Amniotic stem cell (primary cell): Measurements from ENCODE around the gene NR2E3.

Experiments used
- DNase-seq: peaks from one replicate; lab custom pipeline; 2025; lab: John Stamatoyannopoulos, UW

Gene NR2E3

DNA sequence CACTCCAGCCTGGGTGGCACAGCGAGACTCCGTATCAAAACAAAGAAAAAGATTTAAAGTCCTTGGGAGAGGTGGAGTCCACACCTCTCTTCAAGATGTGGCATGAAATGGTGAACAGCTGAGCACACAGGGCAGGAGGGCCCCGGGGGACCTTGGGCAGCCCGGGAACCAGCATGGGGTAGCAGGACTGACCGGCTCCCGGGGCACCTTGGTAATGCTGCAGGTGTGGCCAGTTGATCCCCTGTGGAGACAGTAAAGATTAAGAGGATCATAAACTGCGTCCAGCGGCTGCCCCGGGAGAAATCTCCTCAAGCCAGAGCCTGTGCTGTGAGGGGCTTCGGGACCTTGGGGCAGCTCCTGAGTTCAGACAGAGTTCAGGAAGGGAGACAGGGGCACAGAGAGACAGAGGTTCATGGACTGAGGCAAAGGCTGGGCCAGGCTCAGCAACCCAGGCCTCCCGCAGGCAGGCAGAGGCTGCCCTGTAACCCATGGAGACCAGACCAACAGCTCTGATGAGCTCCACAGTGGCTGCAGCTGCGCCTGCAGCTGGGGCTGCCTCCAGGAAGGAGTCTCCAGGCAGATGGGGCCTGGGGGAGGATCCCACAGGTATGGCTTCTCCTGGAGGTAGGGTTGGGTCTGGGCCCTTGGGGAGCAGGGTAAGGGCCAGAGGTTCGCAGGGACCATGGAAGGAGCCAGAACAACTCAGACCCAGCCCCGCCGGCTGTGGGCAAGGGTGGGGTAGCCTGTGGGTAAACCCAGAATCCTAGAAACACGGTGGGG lies at the start of gene NR2E3:
TSS of gene NR2E3 (plus strand) at position 299 of the 780 bp plus-strand sequence. CDS start at position 489, 190 bp downstream.
- no peak for DNase-seq

DNA sequence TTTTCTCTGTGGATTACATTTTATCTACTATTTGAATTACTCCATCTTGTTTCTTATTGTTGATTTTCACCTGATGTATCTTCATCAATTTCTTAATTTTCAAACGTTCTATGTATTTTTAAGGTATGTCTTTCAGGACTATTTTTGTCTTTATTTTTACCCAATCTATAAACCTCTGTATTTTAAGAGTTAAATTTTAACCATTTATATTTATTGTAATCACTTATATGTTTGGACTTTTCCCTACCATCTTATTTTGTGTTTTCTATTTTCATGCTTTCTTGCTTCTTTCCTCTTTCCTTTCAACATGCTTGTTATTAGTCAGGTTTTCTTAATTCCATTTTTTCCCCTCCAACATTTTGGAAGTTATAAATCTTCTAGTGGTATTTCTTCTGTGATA lies 49.5 kb upstream of the NR2E3 start:
- DNase-seq, result no peak

DNA sequence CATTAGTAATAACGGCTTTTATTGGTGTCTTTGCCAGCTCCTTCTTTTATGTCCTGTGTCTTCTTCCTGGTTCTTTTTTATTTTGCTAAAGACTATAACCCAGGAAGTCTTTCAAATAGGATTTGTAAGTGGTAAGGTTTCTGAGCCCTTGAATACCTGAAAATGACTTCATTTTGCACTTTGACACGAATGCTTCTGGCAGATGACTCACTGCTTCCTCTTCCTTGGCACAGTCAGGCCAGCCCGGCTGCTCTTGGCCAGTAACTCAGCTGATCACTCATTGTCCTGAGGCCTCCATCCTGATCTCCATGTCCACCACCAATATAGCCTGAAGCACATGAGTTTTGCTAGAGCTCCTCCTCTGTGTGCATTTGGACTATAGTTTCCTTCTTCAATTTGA lies 48.7 kb upstream of the NR2E3 start:
- DNase-seq, result peak; percentile 66

DNA sequence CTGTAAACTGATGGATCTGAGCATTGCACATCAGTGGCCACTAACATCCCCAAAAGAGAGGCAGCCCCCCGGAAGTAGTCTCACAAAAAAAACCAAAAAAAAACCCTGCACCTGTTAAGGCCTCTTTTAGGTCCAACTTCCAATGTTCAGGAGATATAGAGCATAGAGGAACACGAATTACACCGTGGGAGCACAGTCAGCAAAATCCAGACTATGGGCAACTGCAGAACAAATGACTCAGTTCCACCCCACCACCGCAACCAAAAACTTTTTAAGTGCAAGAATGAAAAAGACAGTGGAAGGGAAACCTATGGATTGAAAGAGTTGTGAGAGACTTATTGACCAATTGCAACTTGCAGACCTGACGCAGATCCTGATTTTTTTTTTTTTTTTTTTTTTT lies 42.2 kb upstream of the NR2E3 start:
- DNase-seq, result no peak

DNA sequence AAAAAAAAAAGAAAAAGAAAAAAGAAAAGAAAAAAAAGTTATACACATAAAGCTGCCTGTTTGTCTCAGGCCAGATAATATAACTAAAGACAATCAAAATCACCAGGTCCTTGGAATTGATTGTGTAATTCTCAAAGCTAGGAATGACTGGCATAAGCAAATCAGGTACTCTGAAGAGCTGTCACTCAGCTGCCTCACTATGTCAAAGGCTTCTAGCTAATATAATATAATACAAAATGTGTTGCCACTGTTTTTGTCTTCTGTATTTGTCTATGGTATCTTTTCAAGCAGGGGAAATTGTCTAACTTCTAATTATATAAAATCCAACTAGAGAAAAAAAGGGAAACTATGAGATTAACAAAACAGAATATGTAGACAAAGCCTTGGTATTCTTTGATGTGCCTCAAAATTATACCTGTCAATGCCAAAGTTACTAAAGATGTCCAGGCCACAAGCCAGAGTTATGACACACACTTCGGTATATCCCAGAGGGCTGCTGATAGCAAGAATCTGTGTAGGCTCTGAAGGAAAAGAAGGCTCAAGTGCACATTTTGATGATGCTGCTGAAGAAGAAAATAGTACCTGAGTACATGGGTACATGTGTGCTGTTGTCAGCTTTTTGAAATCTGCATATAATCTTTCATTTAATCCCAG lies 37.0 kb upstream of the NR2E3 start:
- DNase-seq, result no peak

DNA sequence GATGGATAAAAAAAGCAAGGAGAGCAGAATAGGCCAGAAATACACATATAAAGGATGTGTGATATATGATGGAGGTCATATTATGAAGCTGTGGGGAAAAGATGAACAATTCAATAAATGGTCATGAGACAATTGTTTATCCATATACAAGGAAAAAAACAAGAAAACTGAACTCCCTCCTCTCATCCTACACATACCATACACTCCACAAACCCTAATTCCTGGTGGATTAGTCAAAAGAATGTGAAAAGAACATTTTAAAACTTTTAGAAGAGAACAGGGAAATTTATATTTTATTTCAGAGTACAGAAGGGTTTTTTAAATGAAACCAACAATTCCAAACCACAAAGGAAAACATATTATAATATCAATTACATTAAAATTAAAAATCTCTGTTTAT lies 34.5 kb upstream of the NR2E3 start:
- no peak for DNase-seq

DNA sequence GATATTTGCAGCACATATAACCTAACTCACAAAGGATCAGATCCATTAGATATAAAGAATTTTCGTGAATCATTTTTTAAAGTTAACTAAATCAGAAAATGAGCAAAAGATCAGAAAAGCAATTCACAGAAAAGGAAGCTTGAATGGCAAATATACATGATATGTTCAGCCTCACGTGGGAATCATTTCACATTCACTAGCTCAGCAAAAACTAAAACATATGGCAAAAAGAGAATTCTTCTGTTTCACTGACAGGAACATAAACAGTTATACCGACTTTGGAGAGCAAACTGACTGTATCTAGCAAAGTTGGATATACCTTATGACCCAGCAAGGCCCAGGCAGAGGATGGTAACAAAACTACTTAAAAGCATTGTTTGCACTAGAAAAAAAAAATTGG lies 34.0 kb upstream of the NR2E3 start:
- no peak for DNase-seq

DNA sequence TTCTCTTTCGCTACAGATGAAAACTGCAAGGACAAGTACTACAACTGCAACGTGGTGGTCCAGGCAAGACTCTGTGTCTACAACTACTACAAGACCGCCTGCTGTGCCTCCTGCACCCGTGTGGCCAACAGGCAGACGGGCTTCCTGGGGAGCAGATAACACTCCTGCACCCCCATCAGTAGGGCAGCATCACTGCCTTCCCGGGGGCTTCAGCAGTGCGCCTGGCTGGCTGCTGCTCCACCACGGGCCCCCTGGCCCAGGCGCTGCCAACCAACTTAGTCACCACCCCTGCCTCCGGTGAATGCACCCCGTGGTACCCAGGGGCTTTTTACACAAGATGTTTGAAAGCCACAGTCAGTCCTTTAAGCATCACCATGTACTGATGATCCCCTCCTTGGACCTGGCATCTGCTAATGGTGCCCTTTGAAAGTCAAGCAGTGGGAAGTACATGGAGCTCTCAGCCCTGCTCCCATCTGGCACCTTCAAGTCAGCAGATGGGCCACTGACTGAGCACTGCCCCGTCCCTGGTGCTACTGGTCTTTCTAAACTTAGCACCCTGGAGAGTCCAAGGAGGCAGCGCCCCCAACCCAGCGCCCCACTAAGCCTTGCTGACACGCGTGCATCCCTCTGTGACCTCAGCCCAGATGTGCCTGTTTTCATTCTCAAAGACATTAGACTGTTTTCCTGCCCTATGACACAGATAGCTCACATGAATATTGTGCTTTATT lies 33.0 kb upstream of the NR2E3 start:
- DNase-seq, result no peak

DNA sequence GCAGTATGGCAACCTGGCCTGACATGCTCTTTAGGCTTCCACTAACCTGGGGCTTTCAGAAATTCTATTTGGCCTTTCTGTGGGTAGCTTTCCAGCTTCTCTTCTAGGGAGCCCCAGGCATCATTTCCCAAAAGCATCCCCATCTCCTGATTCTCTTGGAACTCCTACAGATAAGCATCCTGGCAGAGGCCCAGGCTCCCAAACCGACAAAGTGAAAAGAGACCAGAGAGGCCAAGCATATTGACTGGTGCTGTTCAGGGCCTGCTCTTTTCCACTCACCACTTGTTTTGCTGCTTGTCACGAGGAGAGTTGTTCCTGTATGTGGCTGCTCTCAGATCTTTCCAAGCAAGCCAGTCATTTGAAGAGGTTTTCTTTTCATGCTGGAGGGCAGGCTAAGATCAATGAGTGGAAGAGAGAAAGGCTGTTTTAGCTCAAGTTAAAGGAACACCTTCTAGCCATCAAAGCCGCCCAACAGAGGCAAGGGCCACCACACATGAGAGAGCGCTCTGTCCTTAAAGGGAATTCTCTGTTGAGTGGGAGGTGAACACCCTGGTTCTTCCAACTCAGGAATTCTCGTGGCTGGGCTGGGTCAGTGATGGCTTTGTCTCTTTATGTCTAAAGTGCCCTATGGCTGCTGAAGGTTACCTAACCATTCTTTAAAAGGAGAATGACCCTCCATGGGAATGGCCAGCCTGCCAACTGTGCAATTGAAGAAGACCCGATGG lies 31.1 kb upstream of the NR2E3 start:
- DNase-seq, result no peak

DNA sequence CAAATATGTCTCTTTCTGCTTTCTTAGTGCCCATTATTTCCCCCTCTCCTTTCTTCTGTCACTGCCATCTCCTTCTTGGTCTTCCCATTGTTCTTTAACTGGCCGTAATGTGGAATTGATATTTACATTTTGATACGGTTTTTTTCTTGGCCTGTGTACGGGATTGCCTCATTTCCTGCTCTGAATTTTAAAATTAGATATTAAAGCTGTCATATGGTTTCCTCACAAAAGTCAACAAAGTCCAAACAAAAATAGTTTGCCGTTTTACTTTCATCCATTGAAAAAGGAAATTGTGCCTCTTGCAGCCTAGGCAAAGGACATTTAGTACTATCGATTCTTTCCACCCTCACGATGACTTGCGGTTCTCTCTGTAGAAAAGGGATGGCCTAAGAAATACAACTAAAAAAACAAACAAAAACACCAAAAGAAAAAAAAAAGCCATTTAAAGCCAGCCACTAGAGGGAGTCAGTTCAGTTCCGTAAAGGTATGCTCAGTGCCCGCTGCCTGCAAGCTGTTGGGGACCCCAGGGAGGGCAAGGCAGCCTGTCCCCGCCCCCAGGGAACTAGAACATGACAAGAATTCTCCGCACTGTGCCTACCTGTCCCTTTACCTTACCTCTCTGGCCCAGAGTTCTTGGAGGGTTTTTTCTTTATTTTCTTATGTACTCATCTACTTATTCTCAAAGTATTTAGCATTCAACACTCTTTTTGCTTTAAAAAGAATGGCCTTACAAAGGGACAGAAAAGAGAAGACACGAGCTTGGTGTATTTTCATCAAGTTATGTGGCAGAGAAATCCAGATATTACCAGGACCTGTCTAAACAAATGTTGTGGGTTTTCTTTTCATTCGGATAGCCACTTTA lies 30.0 kb upstream of the NR2E3 start:
- DNase-seq, result no peak

DNA sequence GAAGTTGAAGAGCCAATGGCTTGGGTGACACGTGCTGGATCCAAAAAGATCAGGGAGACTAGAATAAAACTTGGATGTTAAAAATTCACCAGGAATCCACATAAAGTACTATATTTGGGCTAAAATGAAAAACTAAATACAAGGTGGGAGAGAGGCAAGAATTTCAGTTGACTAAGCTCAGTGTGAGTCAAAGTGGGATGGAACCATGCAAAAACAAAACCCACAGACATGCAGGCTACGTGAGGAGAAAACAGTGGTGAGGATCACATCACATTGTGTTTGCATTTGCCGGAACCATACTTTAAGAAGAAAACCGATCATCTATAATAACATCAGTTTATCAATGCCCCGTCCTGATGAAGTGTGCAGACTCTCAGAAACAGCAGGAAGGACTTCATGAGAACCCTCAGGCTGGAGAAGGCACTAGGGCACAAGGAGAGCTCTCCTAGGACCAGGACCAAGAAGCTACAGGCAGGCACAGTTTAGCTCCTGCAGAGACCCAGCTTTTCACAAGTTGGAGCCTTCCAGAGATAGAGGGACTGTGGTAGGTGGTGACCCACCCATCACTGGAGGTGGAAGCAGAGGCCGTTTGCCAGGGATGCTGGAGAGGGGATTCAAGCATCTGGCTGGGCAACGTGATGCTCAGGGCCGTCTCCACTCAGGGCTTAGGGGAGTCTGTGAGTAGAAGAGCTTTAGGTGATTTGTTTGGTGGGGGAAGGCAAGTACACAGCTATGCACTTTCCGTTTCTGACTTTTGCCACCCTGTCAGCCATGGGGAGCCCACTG lies 29.0 kb upstream of the NR2E3 start:
- DNase-seq, result no peak

DNA sequence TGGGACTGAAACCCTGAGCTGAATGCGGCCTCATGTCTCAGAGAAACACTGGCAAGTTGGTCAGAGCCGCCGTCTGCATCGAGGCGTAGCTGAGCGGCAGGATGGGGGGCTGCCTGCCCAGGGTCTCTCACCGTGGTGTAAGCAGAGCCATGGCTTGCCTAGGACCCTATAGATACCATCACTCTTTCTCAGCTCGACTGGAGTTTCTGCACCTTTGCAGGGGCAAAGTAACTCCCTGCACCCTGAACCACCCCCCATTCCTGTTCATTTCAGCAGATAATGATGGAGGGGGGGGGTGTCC lies 28.4 kb upstream of the NR2E3 start:
- no peak for DNase-seq

DNA sequence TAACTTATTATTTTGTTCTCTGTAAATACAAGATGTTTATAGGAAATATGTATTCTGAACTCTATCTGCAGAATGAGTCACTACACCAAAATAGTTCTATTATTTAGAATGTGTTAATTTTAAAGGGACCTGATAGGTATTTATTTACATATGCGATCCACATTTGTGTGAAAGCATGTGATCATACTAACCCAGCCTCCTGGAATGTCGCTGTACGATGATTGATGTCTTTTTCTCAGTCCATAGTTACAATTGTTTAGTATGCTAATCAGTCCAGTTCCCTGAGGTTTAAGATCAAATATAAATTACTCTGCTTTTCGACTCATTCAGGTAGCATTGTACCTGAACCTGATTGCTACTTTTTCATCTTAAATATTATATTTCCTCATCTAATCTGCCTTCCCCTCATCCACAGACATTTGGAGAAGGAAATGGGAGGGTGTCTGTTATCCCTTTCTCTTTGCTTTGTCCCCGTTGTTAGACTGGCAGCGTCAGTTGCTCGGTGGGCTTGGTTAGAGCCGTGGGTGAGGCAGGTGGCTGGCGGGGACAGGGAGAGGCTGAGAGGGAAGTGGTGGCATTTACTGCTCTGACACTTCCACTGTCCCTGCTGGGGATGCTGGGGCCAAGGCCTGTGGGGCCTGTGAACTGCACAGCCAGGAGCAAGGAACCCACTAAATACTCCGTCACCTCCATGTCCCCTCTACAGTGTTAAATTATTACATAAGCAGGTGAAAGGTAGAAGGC lies 27.8 kb upstream of the NR2E3 start:
- no peak for DNase-seq

DNA sequence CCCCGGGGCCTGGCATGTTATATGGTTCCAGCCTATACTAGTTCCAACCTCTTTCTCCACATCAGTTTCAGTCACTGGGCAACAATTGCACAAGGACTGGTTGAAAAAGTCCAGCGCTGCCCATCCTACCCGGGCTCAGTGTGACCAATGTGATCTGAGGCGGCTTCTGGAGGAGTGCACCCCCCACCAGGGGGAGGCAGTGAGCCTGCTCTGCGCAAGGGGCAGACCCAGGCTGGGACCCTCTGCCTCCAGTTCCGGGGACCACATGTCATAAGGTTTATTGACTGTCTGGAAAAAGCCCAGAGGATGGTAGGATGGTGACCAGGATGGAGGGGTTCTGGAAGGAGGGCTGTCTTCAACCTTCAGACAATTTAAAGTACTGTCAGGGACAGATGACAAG lies 25.6 kb upstream of the NR2E3 start:
- no peak for DNase-seq

DNA sequence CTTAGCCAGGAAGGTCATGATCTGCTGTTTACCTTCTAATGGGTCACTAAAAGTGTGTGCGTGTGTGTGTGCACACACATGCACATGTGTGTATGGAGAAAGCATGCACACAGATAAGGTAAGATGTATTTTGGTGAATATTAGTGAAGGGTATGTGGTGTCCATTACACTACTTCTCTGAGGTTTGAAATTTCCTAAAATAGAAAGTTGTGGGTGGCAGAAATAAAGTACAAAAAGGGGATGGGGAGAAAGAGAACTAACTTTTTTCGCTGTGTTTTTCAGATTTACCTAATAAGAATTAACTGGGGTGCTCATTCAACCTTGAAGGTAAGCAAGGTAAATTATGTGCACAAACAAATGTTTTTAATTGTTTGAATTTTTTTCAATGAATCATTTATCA lies 24.4 kb upstream of the NR2E3 start:
- DNase-seq, result no peak

DNA sequence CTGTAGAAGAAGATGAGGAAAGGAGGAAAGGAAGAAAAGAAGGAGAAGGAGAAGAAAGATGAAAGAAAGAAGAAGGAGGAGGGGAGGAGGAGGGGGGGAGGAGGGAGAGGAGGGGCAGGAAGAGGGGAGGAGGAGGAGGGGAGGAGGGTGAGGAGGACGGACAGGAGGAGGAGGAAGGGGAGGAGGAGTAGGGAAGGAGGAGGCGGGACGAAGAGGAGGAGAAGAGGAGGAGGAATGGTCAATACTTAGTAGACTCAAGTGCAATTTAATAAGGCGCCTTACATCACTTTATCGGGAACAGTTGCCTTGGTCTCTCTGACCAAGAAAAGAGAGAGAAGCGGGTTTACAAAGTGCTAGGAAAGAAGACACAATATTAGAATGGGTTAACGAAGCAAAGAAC lies 23.7 kb upstream of the NR2E3 start:
- DNase-seq, result no peak

DNA sequence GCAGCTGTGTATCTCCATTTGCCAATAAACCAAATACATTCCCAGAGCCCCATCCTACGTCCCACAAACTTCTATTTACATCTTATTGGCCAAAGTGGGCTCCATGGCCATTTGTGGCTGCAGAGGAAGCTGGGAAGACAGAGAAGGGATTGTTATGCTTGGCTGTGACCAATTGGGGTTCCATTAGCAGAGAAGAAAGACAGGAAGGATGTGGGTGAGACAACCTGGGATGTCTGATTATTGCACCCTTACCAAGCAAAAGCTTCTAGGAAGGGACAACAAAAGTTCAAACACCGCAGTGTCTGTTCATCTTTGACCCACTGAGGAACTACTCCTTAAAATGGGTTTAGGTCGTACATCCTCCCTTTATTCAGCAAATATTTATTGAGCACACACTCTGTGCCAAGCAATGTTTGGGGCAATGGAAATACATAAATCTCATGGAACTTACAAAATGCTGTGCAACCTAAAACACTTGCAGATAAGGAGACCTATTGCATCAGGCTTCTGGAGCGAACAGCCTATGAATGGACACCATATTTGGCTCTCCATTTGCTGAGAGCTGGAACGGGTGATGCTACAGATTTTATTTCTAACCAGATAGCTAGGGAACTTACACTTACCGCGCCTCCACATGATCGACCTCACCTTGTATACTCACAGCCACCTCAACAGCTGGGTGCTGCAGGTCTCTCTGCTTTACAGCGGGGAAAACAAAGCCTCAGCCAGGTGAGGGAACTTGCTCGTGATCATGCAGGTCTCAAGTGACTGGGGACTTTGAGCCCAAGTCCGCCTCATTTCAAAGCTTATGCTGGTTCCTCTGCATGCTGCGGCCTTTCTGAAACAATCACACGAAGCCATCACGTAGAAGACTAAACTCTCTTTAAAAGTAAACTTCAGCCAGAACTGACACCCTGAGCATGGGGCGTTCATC lies 21.4 kb upstream of the NR2E3 start:
- no peak for DNase-seq

DNA sequence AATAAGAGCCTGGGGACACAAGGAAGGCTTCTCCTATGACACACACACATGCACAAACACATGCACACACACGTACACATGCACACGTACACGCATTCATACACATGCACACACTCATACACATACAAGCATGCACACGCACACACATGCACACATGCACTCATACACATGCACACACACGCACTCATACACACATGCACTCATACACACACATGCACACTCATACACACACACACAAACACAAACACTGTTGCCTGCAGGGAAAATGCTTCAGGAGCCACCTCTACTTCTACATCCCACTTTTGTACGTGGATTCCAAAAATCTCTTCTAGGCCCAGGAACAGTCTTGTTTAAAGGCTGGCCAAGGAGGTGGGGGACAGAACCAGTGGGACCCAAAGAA lies 20.7 kb upstream of the NR2E3 start:
- no peak for DNase-seq

DNA sequence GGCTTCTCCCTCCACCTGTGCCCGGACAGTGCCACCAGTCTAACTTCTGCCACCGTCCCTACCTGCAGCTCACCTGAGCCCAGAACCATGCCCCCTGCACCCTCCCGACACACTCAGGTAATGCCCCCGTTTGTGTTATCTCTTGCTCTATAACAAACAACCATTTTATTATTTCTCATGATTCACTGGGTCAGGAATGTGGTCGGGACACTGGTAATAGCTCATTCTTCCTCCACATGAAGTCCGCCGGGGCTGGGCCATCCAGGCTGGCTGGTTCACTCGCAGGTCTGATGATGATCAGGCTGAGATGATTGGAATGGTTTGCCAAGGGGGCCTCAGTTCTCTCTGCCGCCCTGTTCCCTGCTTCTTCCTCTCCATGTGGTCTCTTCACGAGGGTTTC lies 20.3 kb upstream of the NR2E3 start:
- DNase-seq, result no peak
